Measurements from ENCODE around the gene TMEM198. TPM values are rescaled to one million over a fixed set of nuclear protein-coding genes. Genes with fewer than 3 reads are reported as not detected.

The TMEM198 gene
- total RNA-seq, 4 donors from 2014 or later = 0.68 to 1.7 (median 1.5) TPM; not detected in 1

GRCh38 chr2:219527472-219527871 is 16.4 kb upstream of the TMEM198 start:
- TF ChIP-seq CTCF (IDR thresholded peaks at IDR 0.05; ENCODE audit: low read depth) = no peak

DNA sequence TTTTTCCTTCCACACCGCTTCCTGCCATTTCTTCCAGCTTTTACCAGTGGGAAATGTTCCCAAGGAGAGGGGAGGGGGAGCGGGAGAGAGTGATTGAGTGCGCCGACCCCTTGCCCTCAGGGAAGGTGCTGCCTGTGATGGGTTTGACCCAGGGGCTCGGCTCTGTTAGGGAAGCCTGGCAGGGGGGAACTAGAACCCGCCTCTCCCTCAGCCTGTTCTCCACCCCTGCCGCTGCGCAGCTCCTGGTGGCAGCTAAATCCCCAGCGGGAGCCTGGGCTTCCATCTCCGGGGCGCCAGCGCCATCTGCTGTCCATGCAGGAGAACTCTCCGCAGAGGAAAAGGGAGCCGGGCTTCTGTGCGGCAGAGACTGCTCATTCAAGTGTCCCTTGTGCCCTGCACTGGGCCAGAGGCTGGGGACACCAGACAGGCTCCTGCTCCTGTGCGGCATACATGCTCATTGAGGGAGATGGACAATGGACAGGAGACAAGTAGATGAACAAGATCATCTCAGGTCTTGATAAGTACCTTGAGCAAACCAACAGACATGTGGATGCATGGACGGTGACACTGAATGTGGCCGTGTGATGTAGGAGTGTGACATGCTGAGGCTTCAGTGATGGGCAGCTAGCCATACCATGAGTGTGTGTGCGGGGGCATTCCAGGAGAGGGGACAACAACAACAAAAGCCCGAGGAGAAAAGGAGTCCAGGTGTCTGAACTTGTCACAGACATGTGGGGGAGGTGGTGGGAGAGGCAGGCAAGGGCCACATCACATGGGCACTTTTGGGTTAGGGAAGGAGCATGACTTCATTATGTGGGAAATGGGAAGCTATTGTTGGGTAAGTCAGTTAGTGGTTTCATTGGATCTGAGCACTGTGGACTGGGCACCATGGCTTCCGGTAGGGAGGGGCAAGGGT is 13.5 kb upstream of the TMEM198 start:
- TF ChIP-seq CTCF (IDR thresholded peaks at IDR 0.05; ENCODE audit: low read depth) = no peak

- no peak for TF ChIP-seq CTCF (IDR thresholded peaks at IDR 0.05; ENCODE audit: low read depth)
These were observed 12.0 kb upstream of the TMEM198 start for GRCh38 chr2:219531639-219532377.

- no peak for TF ChIP-seq CTCF (IDR thresholded peaks at IDR 0.05; ENCODE audit: low read depth)
These were observed 11.5 kb upstream of the TMEM198 start for GRCh38 chr2:219532378-219532649.

GRCh38 chr2:219533930-219534661 is 9.7 kb upstream of the TMEM198 start:
- no peak for TF ChIP-seq CTCF (IDR thresholded peaks at IDR 0.05; ENCODE audit: low read depth)

DNA sequence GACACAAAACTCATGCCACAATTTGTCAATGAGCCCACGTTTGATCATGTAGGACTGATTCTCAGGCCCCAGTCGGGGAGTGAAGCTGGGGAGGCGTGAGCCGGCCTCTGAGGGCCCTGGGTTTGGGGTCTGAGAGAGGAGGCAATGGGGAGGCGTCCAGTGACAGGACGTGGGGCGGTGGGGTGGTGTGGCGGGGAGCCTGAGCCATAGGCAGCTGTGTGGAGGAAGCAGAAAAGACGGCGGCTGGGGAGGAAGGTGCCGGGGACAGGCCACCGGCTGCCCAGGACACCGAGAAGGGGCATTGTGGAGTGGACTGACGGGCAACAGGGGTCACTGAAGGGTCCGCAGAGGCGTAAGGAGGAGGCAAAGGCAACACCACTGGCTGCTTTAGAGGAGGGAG is 7.4 kb upstream of the TMEM198 start:
- no peak for TF ChIP-seq CTCF (IDR thresholded peaks at IDR 0.05; ENCODE audit: low read depth)

- TF ChIP-seq CTCF (IDR thresholded peaks at IDR 0.05; ENCODE audit: low read depth) = no peak
These were observed 6.9 kb upstream of the TMEM198 start for GRCh38 chr2:219536967-219537366.

All from subcutaneous adipose tissue (tissue), 4 donors.